Measurements from ENCODE around the gene NPAS3.
"Not testable (repeated sequence)": the region's sequence is repeated elsewhere in the genome, so short reads cannot be mapped to it uniquely, and the experiment has no call there.

Gene NPAS3

DNA sequence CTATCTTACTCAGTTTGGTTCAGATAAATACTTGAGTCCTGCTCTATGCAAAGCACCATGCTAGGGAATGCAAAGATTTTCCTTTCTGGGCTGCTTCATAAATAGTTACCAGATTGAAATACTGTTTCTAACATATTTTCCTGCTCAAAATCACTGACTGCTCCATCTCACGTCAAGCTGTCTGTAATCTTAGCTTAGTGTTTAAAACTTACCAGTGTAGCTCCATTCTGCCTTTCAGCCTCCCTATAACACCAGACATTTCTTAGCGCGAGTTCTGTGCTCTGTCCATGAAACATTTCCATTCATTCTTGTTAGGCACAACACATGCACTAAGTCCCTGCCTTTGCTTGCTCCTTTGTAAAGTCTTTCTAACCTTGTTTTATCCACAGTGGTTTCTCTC is 129.4 kb downstream of the NPAS3 start:
- H3K4me3 ChIP-seq (ENCODE audit: low read depth, low read length) = no peak overlapping the region

DNA sequence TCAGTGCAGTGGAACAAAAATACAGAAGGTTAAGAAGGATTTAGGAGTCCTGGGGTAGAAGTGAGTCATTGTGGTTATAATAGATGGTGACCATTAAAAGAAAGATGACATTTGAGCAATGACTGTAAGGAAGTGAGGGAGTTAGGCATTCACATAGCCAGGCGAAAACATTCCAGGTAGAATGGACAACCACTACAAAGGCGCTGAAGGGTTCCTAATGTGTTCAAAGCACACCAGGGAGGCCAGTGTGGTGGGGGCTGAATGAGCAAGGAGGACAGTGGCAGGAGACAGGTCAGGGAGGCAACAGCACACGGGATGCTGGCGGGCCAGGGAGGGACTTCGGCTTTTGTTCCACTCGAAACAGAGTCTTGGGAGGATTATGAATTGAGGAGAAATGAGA is 129.9 kb downstream of the NPAS3 start:
- H3K4me3 ChIP-seq (ENCODE audit: low read depth, low read length) = no peak overlapping the region

- no peak overlapping the region for H3K4me3 ChIP-seq (ENCODE audit: low read depth, low read length)
Measured at GRCh38 chr14:33070475-33070874, 131.8 kb downstream of the NPAS3 start.

GRCh38 chr14:33073023-33073422 is 134.3 kb downstream of the NPAS3 start:
- H3K4me3 ChIP-seq (ENCODE audit: low read depth, low read length) = no peak overlapping the region

DNA sequence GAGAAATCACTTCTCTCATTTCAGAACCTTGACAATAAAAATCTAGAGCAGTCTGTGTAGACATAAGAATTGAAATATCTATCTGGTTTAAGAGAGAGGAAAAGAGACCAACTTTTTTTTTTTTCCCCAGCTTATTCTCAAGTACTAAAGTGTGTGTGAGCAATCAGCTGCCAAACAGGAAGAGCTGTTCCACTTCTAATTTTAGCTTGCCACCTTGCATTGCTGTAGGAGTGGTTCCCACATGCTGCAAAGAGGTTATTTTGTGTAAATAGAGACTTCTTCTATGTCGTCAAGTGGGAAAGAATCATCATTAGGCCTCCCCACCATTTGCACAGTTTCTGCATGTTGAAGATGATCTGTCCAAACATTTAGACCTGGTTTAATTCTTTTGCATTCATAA is 142.6 kb downstream of the NPAS3 start:
- H3K4me3 ChIP-seq (ENCODE audit: low read depth, low read length) = no peak overlapping the region

DNA sequence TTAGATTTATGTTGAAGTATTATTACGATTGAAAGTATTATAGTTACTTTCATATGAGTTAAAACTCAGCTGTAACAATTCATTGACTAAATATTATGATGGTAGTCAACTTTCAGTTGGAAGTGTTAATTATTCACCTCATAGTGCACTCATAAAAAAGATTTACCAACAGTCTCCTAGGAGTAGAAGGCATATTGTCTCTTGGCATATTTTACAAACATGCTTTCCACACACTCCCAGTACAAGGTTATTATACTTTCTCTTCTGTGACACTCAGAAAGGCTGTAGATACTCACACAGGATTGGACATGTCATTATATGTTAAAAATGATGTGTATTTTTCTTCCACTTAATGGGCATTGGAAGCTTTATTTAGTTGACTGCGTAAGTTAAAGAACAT is 147.1 kb downstream of the NPAS3 start:
- no peak overlapping the region for H3K4me3 ChIP-seq (ENCODE audit: low read depth, low read length)

DNA sequence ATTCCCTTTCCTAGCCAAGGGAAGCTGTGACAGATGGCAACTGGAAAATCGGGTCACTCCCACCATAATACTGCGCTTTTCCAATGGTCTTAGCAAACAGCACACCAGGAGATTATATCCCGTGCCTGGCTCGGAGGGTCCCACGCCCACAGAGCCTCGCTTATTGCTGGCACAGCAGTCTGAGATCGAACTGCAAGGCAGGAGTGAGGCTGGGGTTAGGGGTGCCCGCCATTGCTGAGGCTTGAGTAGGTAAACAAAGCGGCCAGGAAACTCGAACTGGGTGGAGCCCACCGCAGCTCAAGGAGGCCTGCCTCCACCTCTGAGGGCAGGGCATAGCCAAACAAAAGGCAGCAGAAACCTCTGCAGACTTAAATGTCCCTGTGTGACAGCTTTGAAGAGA is 149.6 kb downstream of the NPAS3 start:
- not testable (repeated sequence) for H3K4me3 ChIP-seq (ENCODE audit: low read depth, low read length)

DNA sequence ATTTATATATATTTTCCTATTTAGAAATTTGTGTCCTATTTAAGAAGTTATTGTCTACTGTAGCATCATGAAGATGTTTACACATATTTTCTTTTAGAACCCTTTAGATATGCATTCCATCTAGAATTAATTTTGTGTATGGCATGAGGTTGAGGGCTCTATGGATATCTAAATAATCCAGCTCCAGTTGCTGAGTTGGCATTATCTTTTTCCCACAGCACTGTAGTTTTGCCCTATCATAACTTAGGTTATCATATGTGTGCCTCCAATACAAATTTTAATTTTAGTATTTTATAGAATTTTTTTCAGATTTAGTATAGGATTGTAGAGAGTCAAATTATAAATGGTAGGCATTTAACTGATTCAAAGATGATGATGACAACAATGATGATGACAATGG is 159.3 kb downstream of the NPAS3 start:
- no peak overlapping the region for H3K4me3 ChIP-seq (ENCODE audit: low read depth, low read length)

- no peak overlapping the region for H3K4me3 ChIP-seq (ENCODE audit: low read depth, low read length)
Measured at GRCh38 chr14:33103489-33103888, 164.8 kb downstream of the NPAS3 start.

GRCh38 chr14:33103966-33104365 is 165.3 kb downstream of the NPAS3 start:
- no peak overlapping the region for H3K4me3 ChIP-seq (ENCODE audit: low read depth, low read length)

DNA sequence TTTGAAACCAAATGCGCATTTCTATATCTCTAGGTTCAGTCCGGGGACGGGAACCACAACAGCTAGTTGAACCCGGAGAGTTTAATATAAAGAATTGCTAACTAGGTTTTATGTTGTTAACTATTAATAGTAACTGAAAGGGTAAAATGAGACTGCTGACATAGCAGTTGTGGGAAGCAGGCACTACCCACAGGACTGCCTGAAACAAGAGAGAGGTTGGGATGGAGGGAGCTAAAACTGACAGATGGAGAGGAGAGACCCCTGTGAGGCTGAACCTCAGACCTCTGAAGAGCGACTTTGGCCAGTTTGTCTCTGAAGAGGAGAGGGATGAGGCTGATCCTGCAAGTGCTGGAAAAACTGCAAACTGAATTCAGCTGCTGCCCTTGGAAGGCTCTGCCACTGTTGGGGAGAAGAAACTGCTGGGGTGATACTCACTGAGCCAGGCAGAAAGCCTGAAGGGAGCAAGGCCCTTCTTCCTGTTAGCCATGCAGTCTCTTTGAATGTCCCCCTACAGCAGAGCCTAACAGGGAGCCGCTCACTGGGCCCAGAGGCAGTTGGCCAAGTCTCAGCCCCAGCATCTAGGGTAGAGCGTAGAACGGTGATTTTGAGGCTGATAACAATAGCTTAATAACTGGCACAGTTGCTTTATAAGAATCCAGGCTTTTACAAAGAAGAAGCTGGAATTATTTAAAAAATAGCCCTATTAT is 172.2 kb downstream of the NPAS3 start:
- no peak overlapping the region for H3K4me3 ChIP-seq (ENCODE audit: low read depth, low read length)

- H3K4me3 ChIP-seq (ENCODE audit: low read depth, low read length) = no peak overlapping the region
Measured at GRCh38 chr14:33114331-33114730, 175.7 kb downstream of the NPAS3 start.

DNA sequence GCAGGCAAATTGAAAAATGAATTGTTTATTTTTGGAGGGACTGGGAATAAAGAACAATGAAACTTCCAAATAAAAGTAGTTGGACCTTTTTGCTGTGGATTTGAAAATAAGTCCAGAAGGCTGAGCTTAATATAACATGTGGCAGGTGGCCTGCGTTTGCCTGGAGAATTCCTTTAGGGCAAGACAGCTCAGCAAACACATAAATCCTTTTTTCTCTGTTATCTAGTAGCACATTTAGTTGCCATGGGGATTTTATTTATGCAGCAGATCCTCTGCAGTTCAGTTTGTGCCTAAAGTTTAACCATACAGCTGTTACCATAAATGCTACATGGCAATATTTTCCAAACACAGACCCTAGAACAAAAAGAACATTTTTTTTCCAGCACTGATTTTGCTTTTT is 180.0 kb downstream of the NPAS3 start:
- no peak overlapping the region for H3K4me3 ChIP-seq (ENCODE audit: low read depth, low read length)

GRCh38 chr14:33120341-33120740 is 181.7 kb downstream of the NPAS3 start:
- H3K4me3 ChIP-seq (ENCODE audit: low read depth, low read length) = no peak overlapping the region

- no peak overlapping the region for H3K4me3 ChIP-seq (ENCODE audit: low read depth, low read length)
Measured at GRCh38 chr14:33120966-33121365, 182.3 kb downstream of the NPAS3 start.

GRCh38 chr14:33123281-33123680 is 184.6 kb downstream of the NPAS3 start:
- H3K4me3 ChIP-seq (ENCODE audit: low read depth, low read length) = no peak overlapping the region

GRCh38 chr14:33126433-33126832 is 187.8 kb downstream of the NPAS3 start:
- H3K4me3 ChIP-seq (ENCODE audit: low read depth, low read length) = no peak overlapping the region

GRCh38 chr14:33127531-33127930 is 188.9 kb downstream of the NPAS3 start:
- no peak overlapping the region for H3K4me3 ChIP-seq (ENCODE audit: low read depth, low read length)

GRCh38 chr14:33131801-33132200 is 193.1 kb downstream of the NPAS3 start:
- H3K4me3 ChIP-seq (ENCODE audit: low read depth, low read length) = no peak overlapping the region

- H3K4me3 ChIP-seq (ENCODE audit: low read depth, low read length) = no peak overlapping the region
Measured at GRCh38 chr14:33134162-33134561, 195.5 kb downstream of the NPAS3 start.

DNA sequence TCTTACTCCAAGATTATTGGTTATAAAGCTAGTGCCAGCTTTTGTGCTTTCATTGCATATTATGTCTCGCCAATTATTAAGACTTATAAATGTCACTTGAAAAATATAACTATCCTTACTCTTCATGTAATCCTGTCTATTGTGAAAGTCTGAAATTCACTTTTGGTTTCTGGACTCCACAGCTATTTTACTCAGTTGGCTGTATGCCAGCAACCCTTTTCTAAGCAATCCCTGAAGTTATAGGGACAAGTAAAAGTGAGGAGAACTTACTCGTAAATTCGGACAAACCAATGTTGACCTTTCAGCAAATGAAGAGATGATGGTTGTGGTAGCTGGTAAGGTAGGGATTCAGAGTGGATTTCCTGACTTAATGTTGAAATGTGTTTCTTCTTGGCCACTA is 196.3 kb downstream of the NPAS3 start:
- H3K4me3 ChIP-seq (ENCODE audit: low read depth, low read length) = no peak overlapping the region

- no peak overlapping the region for H3K4me3 ChIP-seq (ENCODE audit: low read depth, low read length)
Measured at GRCh38 chr14:33150666-33151428, 212.2 kb downstream of the NPAS3 start.

DNA sequence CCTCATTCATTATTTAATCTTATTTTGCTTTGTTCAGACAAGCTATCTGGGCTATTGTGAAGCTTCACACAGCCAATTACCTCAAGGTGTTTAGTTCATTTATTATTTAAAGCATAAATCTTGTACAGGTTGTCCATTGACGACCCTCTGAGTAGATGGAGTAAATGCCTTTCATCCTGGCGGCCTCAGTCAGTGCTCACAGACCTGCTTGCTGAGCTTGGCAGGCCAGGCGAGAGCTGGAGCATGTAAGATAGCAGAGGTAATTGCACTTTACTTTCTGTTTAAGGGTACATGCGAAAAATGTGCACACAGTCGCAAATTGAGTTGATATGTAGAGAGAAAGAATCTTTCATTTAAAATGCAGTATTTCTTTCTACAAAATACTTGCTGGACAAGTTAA is 224.4 kb downstream of the NPAS3 start:
- H3K4me3 ChIP-seq (ENCODE audit: low read depth, low read length) = no peak overlapping the region

Data from iPS-11a (cell line).